ENCODE data around the gene IFIH1. TPM values are rescaled to one million over a fixed set of nuclear protein-coding genes. Genes with fewer than 3 reads are reported as not detected.
A peak's percentile ranks its signal among the peaks of the same experiment; 100 is the strongest.

IFIH1 gene
- polyA plus RNA-seq (2011; rRNA removed) (2.0 and 2.2 TPM in 2 replicates), polyA minus RNA-seq (2011; rRNA and poly(A)+ RNA removed) (0.92 and 2.4 TPM in 2 replicates)

DNA sequence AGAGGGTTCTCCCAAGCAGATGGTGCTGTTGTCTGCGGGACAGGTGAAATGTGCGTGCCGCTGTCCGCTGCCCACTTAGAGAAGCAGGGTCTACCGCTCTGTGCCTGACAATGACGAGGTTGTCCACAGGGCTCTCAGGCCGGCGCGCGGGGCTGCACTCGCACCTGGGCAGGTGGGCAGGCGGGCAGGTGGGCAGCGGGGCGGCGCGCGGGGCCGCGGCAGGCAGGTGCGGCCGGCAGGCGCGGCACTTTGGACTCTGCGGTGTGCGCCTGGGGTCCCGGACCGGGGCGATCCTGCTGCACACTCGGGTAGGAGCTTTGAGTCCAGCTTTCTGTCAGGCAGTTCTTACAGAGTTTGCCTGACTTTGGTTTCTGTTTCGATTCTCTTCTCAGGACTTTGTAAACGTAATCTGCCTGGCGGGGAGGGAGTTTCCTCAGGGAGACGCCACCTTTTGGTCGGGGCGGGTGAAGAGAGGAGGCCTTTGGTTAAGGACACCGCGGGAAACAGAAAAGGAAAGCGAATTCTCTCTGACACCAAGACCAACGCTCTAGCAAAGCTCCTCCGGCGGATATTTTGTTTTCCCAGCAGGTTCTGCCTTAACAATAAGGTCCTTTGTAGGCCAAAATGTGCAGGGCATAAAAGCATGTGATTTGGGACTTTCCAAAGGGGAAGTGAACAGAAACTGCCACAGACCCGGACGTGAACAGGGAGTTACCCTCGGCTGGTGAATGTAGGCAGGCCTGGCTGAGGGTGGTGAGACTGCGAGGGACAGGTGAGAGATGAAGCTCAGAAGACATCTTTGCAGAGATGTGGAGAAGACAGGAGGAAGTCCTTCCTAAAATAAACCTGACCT lies at the start of gene IFIH1:
Gene IFIH1, minus strand, starts transcription at position 357 of the 853 bp plus-strand sequence. CDS start 377 bp downstream, outside the sequence.
- Histone ChIP-seq H3K9me3 (ENCODE audit: control insufficient read depth, insufficient read depth, low read length) (no peaks in the 10 kb centered on the region), H3K27ac (ENCODE audit: low read depth, low read length) (no peak within 1 kb of the TSS), H3K4me3 (ENCODE audit: low read depth, low read length) (peak within 1 kb of the TSS; percentile 74), H3K27me3 (ENCODE audit: control insufficient read depth, insufficient read depth, low read length) (no peaks in the 10 kb centered on the region)
- POLR2A ChIA-PET = no interaction called here
- CTCF ChIA-PET = interaction anchor here (0.6 to 3.8 kb wide), 15 partner anchors 9 to 1067 kb away, joined by 3 to 26 read pairs (median 6); no protein-coding TSS in a partner anchor
- TF ChIP-seq, protein P1, sequence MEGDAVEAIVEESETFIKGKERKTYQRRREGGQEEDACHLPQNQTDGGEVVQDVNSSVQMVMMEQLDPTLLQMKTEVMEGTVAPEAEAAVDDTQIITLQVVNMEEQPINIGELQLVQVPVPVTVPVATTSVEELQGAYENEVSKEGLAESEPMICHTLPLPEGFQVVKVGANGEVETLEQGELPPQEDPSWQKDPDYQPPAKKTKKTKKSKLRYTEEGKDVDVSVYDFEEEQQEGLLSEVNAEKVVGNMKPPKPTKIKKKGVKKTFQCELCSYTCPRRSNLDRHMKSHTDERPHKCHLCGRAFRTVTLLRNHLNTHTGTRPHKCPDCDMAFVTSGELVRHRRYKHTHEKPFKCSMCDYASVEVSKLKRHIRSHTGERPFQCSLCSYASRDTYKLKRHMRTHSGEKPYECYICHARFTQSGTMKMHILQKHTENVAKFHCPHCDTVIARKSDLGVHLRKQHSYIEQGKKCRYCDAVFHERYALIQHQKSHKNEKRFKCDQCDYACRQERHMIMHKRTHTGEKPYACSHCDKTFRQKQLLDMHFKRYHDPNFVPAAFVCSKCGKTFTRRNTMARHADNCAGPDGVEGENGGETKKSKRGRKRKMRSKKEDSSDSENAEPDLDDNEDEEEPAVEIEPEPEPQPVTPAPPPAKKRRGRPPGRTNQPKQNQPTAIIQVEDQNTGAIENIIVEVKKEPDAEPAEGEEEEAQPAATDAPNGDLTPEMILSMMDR (IDR thresholded peaks at IDR 0.05; ENCODE audit: low read depth, low read length) = peak; percentile 57
- peak; percentile 68 for DNase-seq (ENCODE audit: low read depth, low spot score)

DNA sequence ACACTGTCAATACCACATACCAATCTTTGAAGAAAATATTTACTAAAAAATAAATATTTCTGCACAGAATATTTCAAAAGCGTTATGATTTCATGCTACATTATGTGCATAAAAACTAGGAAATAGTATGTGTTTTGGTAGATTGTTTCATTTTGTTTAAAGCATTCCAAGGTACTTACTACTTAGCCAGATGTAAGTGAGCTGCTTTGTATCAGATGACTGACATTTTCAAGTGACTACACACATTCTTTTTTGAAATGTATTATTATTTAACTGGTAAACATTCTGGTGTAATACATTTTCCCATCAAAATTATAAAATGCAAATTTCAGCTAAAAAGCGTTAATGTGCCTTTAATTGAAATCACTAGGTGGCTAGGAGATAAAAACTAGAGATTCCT lies 46.9 kb upstream of the IFIH1 start:
- POLR2A ChIA-PET = no interaction called here
- Histone ChIP-seq H3K27me3 (ENCODE audit: control insufficient read depth, insufficient read depth, low read length) (no peaks in the 10 kb centered on the region), H3K4me3 (ENCODE audit: low read depth, low read length) (no peak overlapping the region), H3K27ac (ENCODE audit: low read depth, low read length) (no peak overlapping the region), H3K9me3 (ENCODE audit: control insufficient read depth, insufficient read depth, low read length) (no peaks in the 10 kb centered on the region)
- no peak for DNase-seq (ENCODE audit: low read depth, low spot score)
- CTCF ChIA-PET = no interaction called here
- TF ChIP-seq, protein P1 (IDR thresholded peaks at IDR 0.05; ENCODE audit: low read depth, low read length) = no peak

DNA sequence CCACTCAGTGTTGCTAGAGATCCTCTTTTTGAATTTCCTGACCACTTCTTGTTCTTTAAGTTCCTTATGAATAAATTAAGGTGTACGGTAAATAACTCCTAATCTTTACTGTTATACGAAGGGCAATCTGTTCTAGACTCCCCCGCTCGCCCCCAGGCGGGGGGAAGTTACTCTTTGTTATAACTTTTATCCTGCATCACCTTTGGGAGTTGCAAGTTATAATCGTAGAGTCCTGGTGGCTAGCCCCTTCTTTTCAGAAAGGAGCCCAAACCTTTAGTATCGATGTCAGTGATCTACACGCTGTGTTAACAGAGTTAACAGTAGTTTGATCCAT lies 26.1 kb upstream of the IFIH1 start:
- H3K27ac ChIP-seq (ENCODE audit: low read depth, low read length) = no peak overlapping the region
- DNase-seq (ENCODE audit: low read depth, low spot score) = no peak
- ChIA-PET CTCF (interaction anchor here (0.8 kb wide), 1 partner anchor 10 kb away, joined by 3 read pairs; no protein-coding TSS in a partner anchor), POLR2A (no interaction called here)
- TF ChIP-seq, protein P1 (IDR thresholded peaks at IDR 0.05; ENCODE audit: low read depth, low read length) = no peak
- no peaks in the 10 kb centered on the region for H3K27me3 ChIP-seq (ENCODE audit: control insufficient read depth, insufficient read depth, low read length)
- H3K4me3 ChIP-seq (ENCODE audit: low read depth, low read length) = peak overlapping the region; percentile 82
- peaks cover 5% of the 10 kb centered on the region; the same call in 1 of the 2 replicates for H3K9me3 ChIP-seq (ENCODE audit: control insufficient read depth, insufficient read depth, low read length)

DNA sequence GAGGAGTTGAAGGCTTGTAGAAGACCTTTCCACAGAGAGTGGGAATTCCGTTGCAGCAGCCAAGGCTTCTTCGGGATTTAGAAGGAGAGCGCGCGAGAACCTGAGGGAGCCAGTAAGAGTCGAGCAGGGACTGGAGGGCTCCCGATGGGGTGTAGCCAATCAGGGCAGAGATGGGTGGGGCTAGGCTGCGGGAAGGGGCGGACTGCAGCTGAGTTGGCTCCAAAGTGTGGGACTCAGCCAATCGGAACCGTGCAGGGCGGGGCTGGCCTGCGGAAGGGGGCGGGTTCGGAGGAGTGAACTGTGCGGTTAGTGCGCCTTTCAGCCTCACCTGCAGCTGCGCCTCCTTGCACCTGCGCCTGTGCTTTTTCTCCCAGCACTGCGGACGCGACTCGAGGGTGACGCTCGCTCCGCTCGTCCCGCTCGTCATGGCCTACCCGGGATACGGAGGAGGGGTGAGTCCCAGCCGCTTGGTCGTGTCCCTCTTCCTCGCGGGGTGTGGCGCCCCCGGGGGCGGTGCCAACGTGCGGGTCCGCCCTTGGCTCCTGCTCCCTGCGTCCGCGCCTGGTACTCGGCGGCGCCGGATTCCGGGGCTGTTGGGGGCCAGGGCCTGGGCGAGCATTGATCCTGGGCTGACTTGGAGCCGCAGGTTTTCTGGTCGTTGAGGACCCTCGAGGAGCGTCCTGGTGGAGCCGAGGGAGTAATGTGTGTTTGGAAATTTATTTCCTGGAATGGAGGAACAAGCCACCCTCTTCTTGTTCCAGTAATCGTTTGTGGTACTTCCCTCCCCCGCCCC lies 25.5 kb upstream of the IFIH1 start, which contains the start of gene GCA:
Gene GCA, plus strand, starts transcription at position 309 of the 793 bp plus-strand sequence. Its CDS starts 117 bp downstream, at position 426.
- ChIA-PET POLR2A (no interaction called here), CTCF (interaction anchor here (1.8 kb wide), 1 partner anchor 9 kb away, joined by 5 read pairs; no protein-coding TSS in a partner anchor)
- Histone ChIP-seq H3K27me3 (ENCODE audit: control insufficient read depth, insufficient read depth, low read length) (no peaks in the 10 kb centered on the region), H3K27ac (ENCODE audit: low read depth, low read length) (no peak within 1 kb of the TSS), H3K9me3 (ENCODE audit: control insufficient read depth, insufficient read depth, low read length) (peaks cover 5% of the 10 kb centered on the region; the same call in 1 of the 2 replicates), H3K4me3 (ENCODE audit: low read depth, low read length) (peak within 1 kb of the TSS; percentile 82)
- TF ChIP-seq, protein P1 (IDR thresholded peaks at IDR 0.05; ENCODE audit: low read depth, low read length) = no peak
- peak; percentile 70 for DNase-seq (ENCODE audit: low read depth, low spot score)
